Gastrocnemius medialis (tissue), 4 donors: Measurements from ENCODE around the gene IL17RE.

ENCODE experiments used
- CTCF ChIP-seq, 5 experiments: fragments of 450-650 bp in 3 of 5; fragments of 200-600 bp in 2 of 5; sonication (generic) in 2 of 5; IDR thresholded peaks in 4 of 5; conservative IDR thresholded peaks in 1 of 5; 1 replicate in 4 of 5; 2 replicates in 1 of 5; pipeline ENCODE4 v1.5.1; 2016 to 2019; ENCODE audit warnings: antibody characterized with exemption in 5 of 5, mild to moderate bottlenecking in 3 of 5, moderate library complexity in 3 of 5
- POLR2A ChIP-seq, 2 donors: fragments of 450-650 bp; IDR thresholded peaks; one replicate each; pipeline ENCODE4 v1.6.1; 2017; ENCODE audit warnings: antibody characterized with exemption in 2 of 2, mild to moderate bottlenecking in 2 of 2, moderate library complexity in 2 of 2

DNA sequence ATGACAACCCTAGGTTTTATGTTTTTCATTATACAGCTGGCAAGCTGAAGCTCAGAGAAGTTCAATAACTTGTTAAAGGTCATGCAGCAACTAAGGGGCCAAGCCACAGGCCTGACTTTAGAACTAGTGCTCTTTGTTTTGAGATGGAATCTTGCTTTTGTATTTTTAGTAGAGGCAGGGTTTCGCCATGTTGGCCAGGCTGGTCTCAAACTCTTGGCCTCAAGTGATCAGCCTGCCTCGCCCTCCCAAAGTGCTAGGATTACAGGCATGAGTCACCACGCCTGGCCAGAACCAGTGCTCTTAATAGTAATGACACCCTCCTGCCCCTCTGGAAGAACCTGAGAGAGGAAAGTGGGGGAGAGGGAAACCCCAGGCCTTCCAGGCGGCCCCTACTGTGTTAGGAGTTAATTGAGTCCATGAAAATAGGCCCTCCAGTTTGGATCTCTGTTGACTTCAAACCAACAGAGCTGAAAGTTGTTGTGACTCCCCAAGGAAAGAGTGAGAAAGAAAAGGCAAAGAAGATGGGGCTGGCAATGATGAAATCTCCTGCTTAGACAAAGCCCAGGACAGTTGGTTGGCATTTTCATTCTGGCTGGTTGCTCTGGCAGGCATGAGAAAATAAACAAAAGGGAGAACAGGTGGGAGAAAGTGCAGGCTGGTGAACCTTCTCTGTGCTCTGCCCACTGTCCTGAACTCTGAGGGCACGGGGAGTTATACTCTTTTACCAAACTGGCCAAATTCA, 53.1 kb downstream of the IL17RE start:
- TF ChIP-seq CTCF (IDR thresholded peaks at IDR 0.05 in 4 of 5, conservative IDR thresholded peaks at IDR 0.05 in 1 of 5) (no peak), POLR2A (IDR thresholded peaks at IDR 0.05) (no peak)
